Measurements from ENCODE around the gene CCT2. TPM values are rescaled to one million over a fixed set of nuclear protein-coding genes. Genes with fewer than 3 reads are reported as not detected.

The CCT2 gene
- total RNA-seq, 1 experiment from 2014 or later = 398 TPM

DNA sequence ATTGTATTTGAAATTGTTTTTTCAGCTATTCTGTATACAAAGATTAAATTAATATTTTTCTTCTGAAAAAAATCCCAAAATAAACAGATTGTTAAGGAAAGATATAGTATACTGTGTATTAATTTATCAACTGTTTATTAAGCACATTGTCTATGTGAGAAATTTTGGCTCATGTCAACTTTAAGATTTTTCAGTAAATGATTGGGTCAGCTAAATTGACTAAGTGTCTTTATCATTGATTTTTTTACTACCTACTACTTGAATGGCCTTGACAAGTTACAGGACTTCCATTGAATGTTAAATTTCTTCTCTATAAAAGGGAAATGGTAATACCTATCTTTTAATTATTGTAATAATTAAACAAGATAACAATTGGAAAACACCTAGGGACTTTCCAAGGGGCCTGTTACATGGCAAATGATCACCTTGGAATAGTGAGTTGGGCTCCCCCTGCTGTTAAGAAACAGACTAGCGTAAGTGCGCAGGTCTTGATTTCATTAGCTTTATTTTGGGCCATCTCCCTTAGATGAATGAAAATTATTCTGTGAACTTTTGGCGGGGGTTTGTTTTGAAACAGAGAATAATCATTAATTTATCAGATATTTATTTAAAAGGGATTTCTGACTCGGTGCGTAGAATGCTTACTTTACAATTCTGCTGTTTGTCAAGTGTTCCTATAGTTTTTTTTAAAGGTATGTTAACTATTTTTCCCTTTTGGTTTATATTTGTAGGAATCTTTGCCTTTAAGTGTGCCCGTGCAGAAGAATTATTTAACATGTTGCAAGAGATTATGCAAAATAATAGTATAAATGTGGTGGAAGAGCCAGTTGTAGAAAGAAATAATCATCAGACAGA lies 14.5 kb upstream of the CCT2 start:
- H3K36me3 ChIP-seq (ENCODE audit: control insufficient read depth in 1 of 2, insufficient read depth in 2 of 2, low read length in 2 of 2) = peaks cover 18 to 27% of the 10 kb centered on the region in 2 experiments; a peak in 2 of 4 replicates
- intact Hi-C loops (cut with micrococcal nuclease) = loop anchor here (1.0 to 10.0 kb wide), 5 partner anchors 100 to 416 kb away; partner anchors contain the start of gene FRS2
- DNase-seq (ENCODE audit: low read depth, low spot score) (peak; percentile 66), ATAC-seq (peak; percentile 67)
- ChIA-PET CTCF (interaction anchor here (0.8 to 2.7 kb wide), 24 partner anchors 9 to 280 kb away, joined by 3 to 35 read pairs (median 3); partner anchors contain the start of genes CCT2 and FRS2), RAD21 (ENCODE audit: low non-redundant PET in 1 of 2, low total read pairs in 2 of 2, uncharacterized antibody in 2 of 2, unreplicated experiment in 2 of 2) (interaction anchor here in 1 of 2 experiments (1.0 kb wide), 1 partner anchor 182 kb away, joined by 4 read pairs; no protein-coding TSS in a partner anchor), POLR2A (interaction anchor here (0.7 to 1.2 kb wide), 2 partner anchors 9 to 14 kb away, joined by 3 read pairs; partner anchors contain the start of gene CCT2)
- no peaks in the 10 kb centered on the region for H3K27me3 ChIP-seq (ENCODE audit: insufficient read depth, low read length)
- TF ChIP-seq, protein P1, sequence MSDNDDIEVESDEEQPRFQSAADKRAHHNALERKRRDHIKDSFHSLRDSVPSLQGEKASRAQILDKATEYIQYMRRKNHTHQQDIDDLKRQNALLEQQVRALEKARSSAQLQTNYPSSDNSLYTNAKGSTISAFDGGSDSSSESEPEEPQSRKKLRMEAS (IDR thresholded peaks at IDR 0.05) = no peak
- peak; percentile 79 for TF ChIP-seq RAD21 (IDR thresholded peaks at IDR 0.05; ENCODE audit: low read depth)
- TF ChIP-seq, protein P2, sequence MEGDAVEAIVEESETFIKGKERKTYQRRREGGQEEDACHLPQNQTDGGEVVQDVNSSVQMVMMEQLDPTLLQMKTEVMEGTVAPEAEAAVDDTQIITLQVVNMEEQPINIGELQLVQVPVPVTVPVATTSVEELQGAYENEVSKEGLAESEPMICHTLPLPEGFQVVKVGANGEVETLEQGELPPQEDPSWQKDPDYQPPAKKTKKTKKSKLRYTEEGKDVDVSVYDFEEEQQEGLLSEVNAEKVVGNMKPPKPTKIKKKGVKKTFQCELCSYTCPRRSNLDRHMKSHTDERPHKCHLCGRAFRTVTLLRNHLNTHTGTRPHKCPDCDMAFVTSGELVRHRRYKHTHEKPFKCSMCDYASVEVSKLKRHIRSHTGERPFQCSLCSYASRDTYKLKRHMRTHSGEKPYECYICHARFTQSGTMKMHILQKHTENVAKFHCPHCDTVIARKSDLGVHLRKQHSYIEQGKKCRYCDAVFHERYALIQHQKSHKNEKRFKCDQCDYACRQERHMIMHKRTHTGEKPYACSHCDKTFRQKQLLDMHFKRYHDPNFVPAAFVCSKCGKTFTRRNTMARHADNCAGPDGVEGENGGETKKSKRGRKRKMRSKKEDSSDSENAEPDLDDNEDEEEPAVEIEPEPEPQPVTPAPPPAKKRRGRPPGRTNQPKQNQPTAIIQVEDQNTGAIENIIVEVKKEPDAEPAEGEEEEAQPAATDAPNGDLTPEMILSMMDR (IDR thresholded peaks at IDR 0.05 in 2 of 3, conservative IDR thresholded peaks at IDR 0.05 in 1 of 3; ENCODE audit: borderline replicate concordance in 1 of 3, insufficient read depth in 1 of 3, low read depth in 2 of 3, low read length in 2 of 3) = peak; percentile 73 to 83 (median 81)
- H4K20me1 ChIP-seq (ENCODE audit: insufficient read depth) = no peaks in the 10 kb centered on the region
- peaks cover 11 to 25% of the 10 kb centered on the region in 2 experiments; a peak in 3 of 4 replicates for H3K4me1 ChIP-seq (ENCODE audit: control insufficient read depth in 1 of 2, insufficient read depth in 2 of 2, low read length in 2 of 2)
- H3K9ac ChIP-seq (ENCODE audit: low read length) = peak overlapping the region; percentile 6; the same call in 1 of the 2 replicates
- H3K4me2 ChIP-seq (ENCODE audit: low read length) = peak overlapping the region; percentile 47
- H2AFZ ChIP-seq (ENCODE audit: low read depth, low read length, poor library complexity, severe bottlenecking) = no peak overlapping the region
- BruUV-seq (replicated peaks) = no TSS peak
- no peaks in the 10 kb centered on the region for H3K9me2 ChIP-seq (ENCODE audit: insufficient read depth)
- peak overlapping the region in 1 of 2 experiments; percentile 25; a peak in 1 of 4 replicates for H3K4me3 ChIP-seq (replicated peaks in 1 of 2; ENCODE audit: low read depth in 1 of 2, low read length in 2 of 2)
- H3K79me2 ChIP-seq (ENCODE audit: insufficient read depth, low read length) = 0 out of 2 replicates have a peak, but pooled peaks cover 2% of the 10 kb centered on the region
- H3K27ac ChIP-seq (ENCODE audit: low read depth, low read length) = peak overlapping the region; percentile 65; the same call in 1 of the 2 replicates
- H3K9me3 ChIP-seq (ENCODE audit: control insufficient read depth in 1 of 2, insufficient read depth in 1 of 2, low read depth in 1 of 2, low read length in 2 of 2) = no peaks in the 10 kb centered on the region
